ENCODE data around the gene MCU.

MCU gene

GRCh38 chr10:72744566-72744965 lies 52.6 kb downstream of the MCU start:
- DNase-seq (ENCODE audit: low read depth) = no peak
- H3K4me3 ChIP-seq (ENCODE audit: low read depth, low read length) = no peak overlapping the region
- TF ChIP-seq CTCF (IDR thresholded peaks at IDR 0.05; ENCODE audit: control insufficient read depth, extremely low read depth, insufficient read depth) = no peak

- DNase-seq (ENCODE audit: low read depth) = no peak
- no peak for TF ChIP-seq CTCF (IDR thresholded peaks at IDR 0.05; ENCODE audit: control insufficient read depth, extremely low read depth, insufficient read depth)
- no peak overlapping the region for H3K4me3 ChIP-seq (ENCODE audit: low read depth, low read length)
Measured at GRCh38 chr10:72746426-72747363, 54.8 kb downstream of the MCU start.

- no peak overlapping the region for H3K4me3 ChIP-seq (ENCODE audit: low read depth, low read length)
- DNase-seq (ENCODE audit: low read depth) = no peak
- no peak for TF ChIP-seq CTCF (IDR thresholded peaks at IDR 0.05; ENCODE audit: control insufficient read depth, extremely low read depth, insufficient read depth)
Measured at GRCh38 chr10:72747521-72747920, 55.6 kb downstream of the MCU start.

GRCh38 chr10:72753760-72754231 lies 61.9 kb downstream of the MCU start:
- TF ChIP-seq CTCF (IDR thresholded peaks at IDR 0.05; ENCODE audit: control insufficient read depth, extremely low read depth, insufficient read depth) = no peak
- no peak for DNase-seq (ENCODE audit: low read depth)
- no peak overlapping the region for H3K4me3 ChIP-seq (ENCODE audit: low read depth, low read length)

- TF ChIP-seq CTCF (IDR thresholded peaks at IDR 0.05; ENCODE audit: control insufficient read depth, extremely low read depth, insufficient read depth) = no peak
- no peak overlapping the region for H3K4me3 ChIP-seq (ENCODE audit: low read depth, low read length)
- no peak for DNase-seq (ENCODE audit: low read depth)
Measured at GRCh38 chr10:72754275-72755032, 62.5 kb downstream of the MCU start.

GRCh38 chr10:72756674-72757385 lies 64.9 kb downstream of the MCU start:
- no peak for TF ChIP-seq CTCF (IDR thresholded peaks at IDR 0.05; ENCODE audit: control insufficient read depth, extremely low read depth, insufficient read depth)
- no peak overlapping the region for H3K4me3 ChIP-seq (ENCODE audit: low read depth, low read length)
- no peak for DNase-seq (ENCODE audit: low read depth)

All from LNCaP clone FGC (cell line).